ENCODE results near the gene RNU11. TPM values are rescaled to one million over a fixed set of nuclear protein-coding genes. Genes with fewer than 3 reads are reported as not detected.

Gene RNU11
- total and polyA plus RNA-seq, 2 donors (not counting 3 experiments of a cell fraction or from before 2014, with no cell fraction given), result not detected

DNA sequence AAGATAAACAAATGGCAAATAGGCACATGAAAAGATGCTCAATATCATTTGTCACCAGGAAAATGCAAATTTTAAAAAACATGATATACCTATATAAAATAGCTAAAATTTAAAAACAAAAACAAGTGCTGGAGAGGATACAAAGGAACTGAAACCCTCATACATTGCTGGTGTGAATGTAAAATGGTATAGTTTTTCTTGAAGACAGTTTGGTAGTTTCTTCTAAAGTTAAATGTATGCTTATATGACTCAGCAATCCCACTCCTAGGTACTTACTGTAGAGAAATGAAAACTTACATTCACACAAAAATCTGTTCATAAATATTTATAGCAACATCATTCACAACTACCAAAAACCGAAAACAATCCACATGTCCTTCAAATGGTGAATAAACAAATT is 16.7 kb upstream of the RNU11 start:
- Histone ChIP-seq H3K4me3 (replicated peaks in 1 of 3; ENCODE audit: insufficient read depth in 1 of 3, low read depth in 1 of 3, low read length in 3 of 3) (no peak overlapping the region), H3K27me3 (ENCODE audit: control insufficient read depth in 2 of 2, insufficient read depth in 2 of 2, low read length in 2 of 2) (no peaks in the 10 kb centered on the region), H3K4me2 (ENCODE audit: insufficient read depth, low read length) (no peak overlapping the region), H2AFZ (ENCODE audit: low read depth, low read length) (no peak overlapping the region), H3K9me3 (replicated peaks; ENCODE audit: control insufficient read depth, insufficient read depth, low read length) (no peaks in the 10 kb centered on the region), H3K9ac (replicated peaks; ENCODE audit: extremely low read depth, insufficient read depth, low read length) (no peak overlapping the region), H4K20me1 (replicated peaks; ENCODE audit: control insufficient read depth, extremely low read depth, insufficient read depth, low read length) (no peaks in the 10 kb centered on the region), H3K27ac (ENCODE audit: insufficient read depth, low read depth, low read length) (no peak overlapping the region), H3K36me3 (ENCODE audit: control insufficient read depth in 2 of 2, extremely low read depth in 1 of 2, insufficient read depth in 2 of 2, low read length in 2 of 2) (no peaks in the 10 kb centered on the region), H3K4me1 (ENCODE audit: control insufficient read depth, extremely low read depth, insufficient read depth, low read length) (no peaks in the 10 kb centered on the region), H3K9me1 (replicated peaks; ENCODE audit: control insufficient read depth, extremely low read depth, insufficient read depth, low read length) (no peaks in the 10 kb centered on the region), H3K79me2 (ENCODE audit: control insufficient read depth, insufficient read depth, low read length) (no peaks in the 10 kb centered on the region)
- intact Hi-C loops (cut with micrococcal nuclease), result no loop called here
- BruUV-seq (replicated peaks), result no TSS peak
- POLR2A ChIA-PET, result no interaction called here
- no peak for TF ChIP-seq POLR2A (IDR thresholded peaks at IDR 0.05; ENCODE audit: low read depth, low read length)
- no peak for TF ChIP-seq EZH2 (IDR thresholded peaks at IDR 0.05; ENCODE audit: borderline replicate concordance, low read depth, low read length, severe bottlenecking)
- no peak for TF ChIP-seq JUN (IDR thresholded peaks at IDR 0.05; ENCODE audit: borderline replicate concordance, insufficient read depth, insufficient read length, low read depth)
- no peak for TF ChIP-seq POLR2AphosphoS5 (IDR thresholded peaks at IDR 0.05; ENCODE audit: insufficient read depth, low read depth, low read length)
- no peak for TF ChIP-seq FOS (IDR thresholded peaks at IDR 0.05; ENCODE audit: borderline replicate concordance, insufficient read depth, low read length)
- TF ChIP-seq, protein P1, sequence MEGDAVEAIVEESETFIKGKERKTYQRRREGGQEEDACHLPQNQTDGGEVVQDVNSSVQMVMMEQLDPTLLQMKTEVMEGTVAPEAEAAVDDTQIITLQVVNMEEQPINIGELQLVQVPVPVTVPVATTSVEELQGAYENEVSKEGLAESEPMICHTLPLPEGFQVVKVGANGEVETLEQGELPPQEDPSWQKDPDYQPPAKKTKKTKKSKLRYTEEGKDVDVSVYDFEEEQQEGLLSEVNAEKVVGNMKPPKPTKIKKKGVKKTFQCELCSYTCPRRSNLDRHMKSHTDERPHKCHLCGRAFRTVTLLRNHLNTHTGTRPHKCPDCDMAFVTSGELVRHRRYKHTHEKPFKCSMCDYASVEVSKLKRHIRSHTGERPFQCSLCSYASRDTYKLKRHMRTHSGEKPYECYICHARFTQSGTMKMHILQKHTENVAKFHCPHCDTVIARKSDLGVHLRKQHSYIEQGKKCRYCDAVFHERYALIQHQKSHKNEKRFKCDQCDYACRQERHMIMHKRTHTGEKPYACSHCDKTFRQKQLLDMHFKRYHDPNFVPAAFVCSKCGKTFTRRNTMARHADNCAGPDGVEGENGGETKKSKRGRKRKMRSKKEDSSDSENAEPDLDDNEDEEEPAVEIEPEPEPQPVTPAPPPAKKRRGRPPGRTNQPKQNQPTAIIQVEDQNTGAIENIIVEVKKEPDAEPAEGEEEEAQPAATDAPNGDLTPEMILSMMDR (IDR thresholded peaks at IDR 0.05; ENCODE audit: extremely low read depth in 1 of 2, insufficient read depth in 1 of 2, low read depth in 1 of 2, low read length in 2 of 2), result no peak
- TF ChIP-seq MYC (IDR thresholded peaks at IDR 0.05; ENCODE audit: low read depth, low read length), result no peak
- no peak for TF ChIP-seq MAX (IDR thresholded peaks at IDR 0.05; ENCODE audit: insufficient read depth, insufficient read length)
- no peak for TF ChIP-seq GATA2 (IDR thresholded peaks at IDR 0.05; ENCODE audit: insufficient read depth, insufficient read length, low read depth, low read length)
- no peak for DNase-seq (ENCODE audit: low read depth, low spot score)
- FAIRE-seq, result no peak
- dilution Hi-C loops (cut with MboI; ENCODE audit: extremely low pct_ligation_motif_present, low sequenced_read_pairs), result no loop called here
- CTCF ChIA-PET, result interaction anchor here (1.0 kb wide), 1 partner anchor 9 kb away, joined by 3 read pairs; no protein-coding TSS in a partner anchor
